Subcutaneous adipose tissue (tissue), 4 donors: ENCODE data around the gene RALGAPA1. TPM values are rescaled to one million over a fixed set of nuclear protein-coding genes. Genes with fewer than 3 reads are reported as not detected.

Experiments used
- total RNA-seq, 4 donors: library from RNA; depleted of rRNA; stranded (reverse); fragments of >200 nt; gene quantifications; one replicate each; pipeline ENCODE4 v1.1.0, GENCODE V29; 2016
- TF ChIP-seq, protein P1 (sequence below): fragments of 450-650 bp; IDR thresholded peaks from one replicate; pipeline ENCODE4 v1.5.1; 2016; ENCODE audit warnings: low read depth, mild to moderate bottlenecking, control low read depth, antibody characterized with exemption, moderate library complexity

RALGAPA1 gene
- total RNA-seq, 4 donors from 2014 or later = 48.6 to 104 (median 65.9) TPM

DNA sequence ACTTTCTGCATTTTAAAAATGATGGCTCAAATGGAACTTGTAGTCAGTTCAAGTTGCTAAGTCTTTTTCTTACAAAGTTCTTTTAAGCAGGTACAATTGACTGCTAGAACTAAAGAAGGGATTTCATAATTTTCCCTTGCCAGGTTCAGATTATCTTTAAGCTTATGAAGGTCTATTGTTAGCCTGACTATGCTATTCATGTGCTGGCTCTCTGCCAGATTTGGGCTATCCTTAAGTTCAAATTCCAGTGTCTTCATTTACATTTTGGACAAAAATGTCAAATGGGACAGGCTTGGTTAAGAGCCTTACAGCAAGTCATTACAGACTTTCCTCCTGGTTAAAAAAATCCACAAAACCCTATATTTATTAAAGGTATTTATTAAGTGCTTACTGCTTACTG, 232.8 kb downstream of the RALGAPA1 start:
- TF ChIP-seq, protein P1, sequence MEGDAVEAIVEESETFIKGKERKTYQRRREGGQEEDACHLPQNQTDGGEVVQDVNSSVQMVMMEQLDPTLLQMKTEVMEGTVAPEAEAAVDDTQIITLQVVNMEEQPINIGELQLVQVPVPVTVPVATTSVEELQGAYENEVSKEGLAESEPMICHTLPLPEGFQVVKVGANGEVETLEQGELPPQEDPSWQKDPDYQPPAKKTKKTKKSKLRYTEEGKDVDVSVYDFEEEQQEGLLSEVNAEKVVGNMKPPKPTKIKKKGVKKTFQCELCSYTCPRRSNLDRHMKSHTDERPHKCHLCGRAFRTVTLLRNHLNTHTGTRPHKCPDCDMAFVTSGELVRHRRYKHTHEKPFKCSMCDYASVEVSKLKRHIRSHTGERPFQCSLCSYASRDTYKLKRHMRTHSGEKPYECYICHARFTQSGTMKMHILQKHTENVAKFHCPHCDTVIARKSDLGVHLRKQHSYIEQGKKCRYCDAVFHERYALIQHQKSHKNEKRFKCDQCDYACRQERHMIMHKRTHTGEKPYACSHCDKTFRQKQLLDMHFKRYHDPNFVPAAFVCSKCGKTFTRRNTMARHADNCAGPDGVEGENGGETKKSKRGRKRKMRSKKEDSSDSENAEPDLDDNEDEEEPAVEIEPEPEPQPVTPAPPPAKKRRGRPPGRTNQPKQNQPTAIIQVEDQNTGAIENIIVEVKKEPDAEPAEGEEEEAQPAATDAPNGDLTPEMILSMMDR = no peak

DNA sequence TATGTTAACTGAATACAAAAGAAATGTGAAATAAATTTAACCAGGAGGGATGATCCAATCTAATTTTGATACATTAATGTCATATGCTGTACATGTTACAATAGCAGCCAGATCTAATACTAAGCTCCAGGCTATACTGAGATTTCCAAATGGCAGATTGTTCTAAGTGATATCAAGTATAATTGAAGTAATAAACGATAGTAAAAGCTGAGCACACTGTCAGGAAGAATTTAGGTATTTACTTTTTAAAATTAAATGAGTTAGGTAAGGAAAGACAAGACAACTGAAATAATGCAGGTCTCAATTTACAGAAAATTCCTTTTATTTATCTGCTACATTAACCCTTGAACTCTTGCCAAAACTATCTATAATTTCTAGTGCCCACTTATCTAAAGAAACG, 235.2 kb downstream of the RALGAPA1 start:
- TF ChIP-seq, protein P1 = no peak

DNA sequence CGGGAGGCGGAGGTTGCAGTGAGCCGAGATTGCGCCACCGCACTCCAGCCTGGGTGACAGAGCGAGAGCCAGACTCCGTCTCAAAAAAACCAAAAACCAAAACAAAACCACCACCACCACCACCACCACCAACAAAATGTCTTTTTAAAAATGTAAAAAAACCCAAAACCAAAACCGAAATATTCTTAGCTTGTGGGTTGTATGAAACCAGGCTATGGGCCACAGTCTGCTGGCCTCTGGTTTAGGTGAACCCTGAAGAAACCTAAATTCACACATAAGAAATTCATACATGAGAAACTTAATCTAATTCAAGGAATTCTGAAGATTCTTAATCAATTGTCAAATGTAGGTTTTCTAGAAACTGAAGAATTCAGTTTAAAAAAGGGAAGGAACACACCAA, 237.5 kb downstream of the RALGAPA1 start:
- TF ChIP-seq, protein P1 = no peak

DNA sequence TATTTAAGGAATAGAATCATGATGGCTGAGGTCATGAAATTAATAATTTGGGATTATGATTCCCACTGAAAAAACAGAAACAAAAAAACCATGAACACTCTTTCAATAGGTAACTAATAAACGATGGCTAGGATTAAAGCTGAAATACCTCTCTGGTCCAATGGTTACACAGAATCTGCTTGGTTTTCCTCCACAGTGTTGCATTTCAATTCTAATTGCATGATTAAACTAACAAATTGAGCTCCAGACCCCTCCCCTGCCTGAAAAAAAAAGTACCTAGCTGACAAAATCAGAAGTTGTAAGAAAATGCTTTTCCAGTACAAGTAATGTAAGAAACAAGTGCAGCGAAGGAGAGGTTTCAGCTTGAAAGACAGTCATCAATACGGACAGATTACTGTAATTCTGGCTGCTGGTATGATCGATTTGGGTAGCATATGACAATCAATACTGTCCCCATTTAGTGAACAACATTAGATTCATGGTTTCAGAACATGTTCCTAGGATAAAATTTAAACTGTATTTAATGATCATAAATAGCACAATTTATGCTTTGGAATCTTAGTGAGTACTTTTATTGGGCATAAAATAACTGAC, 243.1 kb downstream of the RALGAPA1 start:
- TF ChIP-seq, protein P1 = no peak

DNA sequence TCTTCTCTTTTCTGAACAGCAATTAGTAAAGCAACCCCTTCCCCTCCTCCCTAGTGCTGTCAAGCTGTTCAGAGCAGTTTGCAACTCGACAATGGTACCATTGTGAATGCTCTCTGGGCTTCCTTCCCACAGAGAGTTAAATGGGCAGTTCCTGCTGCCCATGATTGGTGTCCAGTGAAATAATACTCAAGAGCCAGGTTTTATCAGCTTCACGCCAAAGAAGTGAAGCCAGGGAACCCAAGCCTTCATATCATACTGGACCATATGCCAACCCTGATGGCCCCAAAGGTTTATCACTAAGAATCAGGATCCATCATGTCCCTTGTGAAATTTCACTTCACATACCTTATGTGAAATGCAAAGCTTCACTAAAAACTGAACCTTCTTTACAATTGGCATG, 250.4 kb downstream of the RALGAPA1 start:
- TF ChIP-seq, protein P1 = no peak

DNA sequence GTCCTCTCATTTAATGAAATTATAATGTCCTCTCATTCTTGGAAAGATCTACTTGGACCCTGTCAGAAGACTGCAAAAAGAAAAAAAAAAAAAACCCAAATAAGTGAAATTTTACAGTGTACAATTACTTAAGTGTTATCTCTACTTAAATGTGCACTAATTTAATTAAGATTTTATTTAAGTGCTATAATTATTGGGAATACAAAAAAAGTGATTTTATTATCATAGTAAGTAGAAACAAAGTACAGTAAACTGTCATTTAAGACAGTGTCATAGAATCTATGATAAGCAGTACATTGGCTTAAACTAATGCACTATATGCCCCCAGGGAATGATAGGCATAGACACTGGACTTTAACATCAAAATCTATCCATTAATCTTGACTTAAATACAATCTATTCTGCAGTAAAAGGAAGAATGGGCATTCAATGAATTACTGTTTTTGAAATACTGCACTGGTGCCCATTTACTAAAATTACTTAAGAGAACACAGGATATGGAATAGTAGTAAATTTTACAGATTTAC, 251.8 kb downstream of the RALGAPA1 start:
- TF ChIP-seq, protein P1 = no peak

DNA sequence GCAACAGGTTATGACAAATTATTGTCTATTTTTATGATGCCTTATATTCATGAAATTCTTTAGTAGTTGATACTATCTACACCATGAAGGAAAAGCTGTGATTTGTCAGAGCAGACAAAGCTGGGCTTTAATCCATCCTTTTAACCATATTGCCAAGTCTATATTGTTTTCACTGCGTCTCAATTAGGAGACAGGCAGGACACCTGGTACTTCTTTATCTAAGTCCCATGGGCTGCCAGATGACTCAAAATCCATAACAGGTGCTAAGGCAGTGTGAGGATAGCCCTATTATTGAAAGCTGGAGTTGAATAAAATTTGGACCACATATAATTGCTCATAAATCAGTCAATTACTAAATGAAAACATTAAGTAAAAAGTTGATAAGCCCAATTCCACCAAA, 252.5 kb downstream of the RALGAPA1 start:
- TF ChIP-seq, protein P1 = no peak
